Right atrium auricular region (tissue), 2 donors: ENCODE measurements around the gene KCTD13. TPM values are rescaled to one million over a fixed set of nuclear protein-coding genes. Genes with fewer than 3 reads are reported as not detected.

ENCODE experiments used
- DNase-seq: peaks from one replicate; pipeline ENCODE4 v3.0.0-alpha.2; 2019; ENCODE audit warnings: low spot score
- H3K27ac ChIP-seq, 2 donors: fragments of 200-600 bp; sonication (generic); 1 replicate in 1 of 2; 2 replicates in 1 of 2; pipeline ENCODE4 v1.5.1; 2016 to 2019
- H3K27me3 ChIP-seq, 2 donors: fragments of 200-600 bp; sonication (generic); one replicate each; pipeline versions ENCODE4 v1.5.1 to v1.6.0; 2017 to 2019
- H3K36me3 ChIP-seq: fragments of 200-600 bp; sonication (generic); one replicate; pipeline ENCODE4 v1.5.1; 2016
- H3K4me1 ChIP-seq, 2 donors: fragments of 200-600 bp; sonication (generic); one replicate each; pipeline versions ENCODE4 v1.5.1 to v1.6.0; 2017 to 2019
- H3K4me3 ChIP-seq, 2 donors: fragments of 200-600 bp; sonication (generic); 1 replicate in 1 of 2; 2 replicates in 1 of 2; pipeline ENCODE4 v1.5.1; 2017 to 2019; ENCODE audit warnings: mild to moderate bottlenecking in 1 of 2, moderate library complexity in 1 of 2
- H3K9me3 ChIP-seq, 2 donors: fragments of 200-600 bp; sonication (generic); one replicate each; pipeline ENCODE4 v1.5.1; 2019
- CTCF ChIP-seq, 2 donors: fragments of 200-600 bp; sonication (generic); IDR thresholded peaks; one replicate each; pipeline ENCODE4 v1.5.1; 2019; ENCODE audit warnings: antibody characterized with exemption in 2 of 2
- total RNA-seq, 2 donors: library from RNA; depleted of rRNA; stranded (reverse); fragments of >200 nt; gene quantifications; one replicate each; pipeline ENCODE4 v1.1.0, GENCODE V29; 2016

Gene KCTD13
- total RNA-seq, 2 donors from 2014 or later = 6.4 to 6.5 TPM

DNA sequence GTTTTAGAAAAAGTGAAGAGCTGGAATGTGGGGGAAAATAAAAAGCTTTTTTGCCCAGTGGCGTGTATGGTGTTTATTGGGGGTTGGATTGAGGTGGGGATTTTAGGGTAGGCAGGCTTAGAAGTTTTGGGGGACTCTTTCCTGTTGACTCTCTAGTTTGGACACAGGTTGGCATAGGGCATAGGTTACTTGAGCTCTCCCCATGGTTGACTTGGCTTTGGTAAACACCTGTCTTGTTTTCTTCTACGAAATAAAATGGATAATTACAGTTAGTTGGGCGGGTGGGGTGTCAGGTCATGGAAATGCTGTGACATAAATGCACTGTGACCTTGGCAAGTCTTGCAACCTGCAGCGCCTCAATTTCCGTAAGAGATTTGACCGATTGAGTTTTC is 47.0 kb upstream of the KCTD13 start:
- no peaks in the 10 kb centered on the region for H3K9me3 ChIP-seq
- H3K4me3 ChIP-seq = peak overlapping the region in 1 of 2 donors; percentile 96
- no peak for DNase-seq
- H3K27ac ChIP-seq = peak overlapping the region in 1 of 2 donors; percentile 91
- no peaks in the 10 kb centered on the region for H3K27me3 ChIP-seq
- H3K36me3 ChIP-seq = peaks cover 16% of the 10 kb centered on the region
- peaks cover 0 to 38% of the 10 kb centered on the region in 2 donors for H3K4me1 ChIP-seq
- no peak for TF ChIP-seq CTCF (IDR thresholded peaks at IDR 0.05)

GRCh38 chr16:29972500-29972899 is 46.5 kb upstream of the KCTD13 start:
- DNase-seq = no peak
- Histone ChIP-seq H3K4me1 (peaks cover 0 to 33% of the 10 kb centered on the region in 2 donors), H3K27me3 (no peaks in the 10 kb centered on the region), H3K27ac (no peak overlapping the region), H3K36me3 (peaks cover 13% of the 10 kb centered on the region), H3K9me3 (no peaks in the 10 kb centered on the region), H3K4me3 (no peak overlapping the region)
- TF ChIP-seq CTCF (IDR thresholded peaks at IDR 0.05) = no peak

GRCh38 chr16:29971304-29971703 is 45.3 kb upstream of the KCTD13 start:
- H3K4me1 ChIP-seq = peaks cover 0 to 21% of the 10 kb centered on the region in 2 donors
- DNase-seq = no peak
- H3K27me3 ChIP-seq = no peaks in the 10 kb centered on the region
- H3K9me3 ChIP-seq = no peaks in the 10 kb centered on the region
- H3K4me3 ChIP-seq = no peak overlapping the region
- TF ChIP-seq CTCF (IDR thresholded peaks at IDR 0.05) = no peak
- H3K36me3 ChIP-seq = peaks cover 12% of the 10 kb centered on the region
- no peak overlapping the region for H3K27ac ChIP-seq

DNA sequence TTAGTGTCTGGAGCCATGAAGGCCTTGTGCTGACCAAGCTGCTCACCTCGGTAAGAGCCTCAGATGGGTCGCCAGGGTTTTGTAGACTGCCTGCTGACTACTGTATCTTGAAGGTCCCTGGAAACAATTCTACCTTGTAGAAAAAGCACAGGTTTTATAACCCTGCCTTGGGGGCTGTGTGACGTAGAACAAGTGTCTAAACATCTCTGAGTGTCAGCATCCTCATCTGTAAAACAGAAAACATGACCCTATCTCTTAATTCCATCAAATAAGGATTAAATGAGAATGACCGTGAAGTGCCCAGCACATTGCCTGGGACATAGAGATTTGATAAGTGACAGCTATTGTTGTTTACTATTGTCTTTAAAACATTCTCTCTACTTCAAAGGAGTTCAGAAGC is 42.2 kb upstream of the KCTD13 start:
- no peak for DNase-seq
- Histone ChIP-seq H3K27ac (no peak overlapping the region), H3K36me3 (peaks cover 12% of the 10 kb centered on the region), H3K9me3 (no peaks in the 10 kb centered on the region), H3K4me1 (peaks cover 0 to 4% of the 10 kb centered on the region in 2 donors), H3K4me3 (no peak overlapping the region), H3K27me3 (no peaks in the 10 kb centered on the region)
- no peak for TF ChIP-seq CTCF (IDR thresholded peaks at IDR 0.05)

- H3K4me1 ChIP-seq = peaks cover 0 to 18% of the 10 kb centered on the region in 2 donors
- peak overlapping the region; percentile 93 for H3K27ac ChIP-seq
- peak overlapping the region; percentile 66 to 80 for H3K4me3 ChIP-seq
- TF ChIP-seq CTCF (IDR thresholded peaks at IDR 0.05) = no peak
- peaks cover 4% of the 10 kb centered on the region for H3K36me3 ChIP-seq
- H3K27me3 ChIP-seq = no peaks in the 10 kb centered on the region
- no peak for DNase-seq
- H3K9me3 ChIP-seq = no peaks in the 10 kb centered on the region
Observed at GRCh38 chr16:29963021-29963743, 37.2 kb upstream of the KCTD13 start.
